ENCODE results near the gene CYS1. TPM values are rescaled to one million over a fixed set of nuclear protein-coding genes. Genes with fewer than 3 reads are reported as not detected.

Gene CYS1
- total and polyA plus RNA-seq, 2 of the 13 experiments (the other 11 are each of a cell fraction or from before 2014, with no cell fraction given) = 0.04 TPM; not detected in 1

DNA sequence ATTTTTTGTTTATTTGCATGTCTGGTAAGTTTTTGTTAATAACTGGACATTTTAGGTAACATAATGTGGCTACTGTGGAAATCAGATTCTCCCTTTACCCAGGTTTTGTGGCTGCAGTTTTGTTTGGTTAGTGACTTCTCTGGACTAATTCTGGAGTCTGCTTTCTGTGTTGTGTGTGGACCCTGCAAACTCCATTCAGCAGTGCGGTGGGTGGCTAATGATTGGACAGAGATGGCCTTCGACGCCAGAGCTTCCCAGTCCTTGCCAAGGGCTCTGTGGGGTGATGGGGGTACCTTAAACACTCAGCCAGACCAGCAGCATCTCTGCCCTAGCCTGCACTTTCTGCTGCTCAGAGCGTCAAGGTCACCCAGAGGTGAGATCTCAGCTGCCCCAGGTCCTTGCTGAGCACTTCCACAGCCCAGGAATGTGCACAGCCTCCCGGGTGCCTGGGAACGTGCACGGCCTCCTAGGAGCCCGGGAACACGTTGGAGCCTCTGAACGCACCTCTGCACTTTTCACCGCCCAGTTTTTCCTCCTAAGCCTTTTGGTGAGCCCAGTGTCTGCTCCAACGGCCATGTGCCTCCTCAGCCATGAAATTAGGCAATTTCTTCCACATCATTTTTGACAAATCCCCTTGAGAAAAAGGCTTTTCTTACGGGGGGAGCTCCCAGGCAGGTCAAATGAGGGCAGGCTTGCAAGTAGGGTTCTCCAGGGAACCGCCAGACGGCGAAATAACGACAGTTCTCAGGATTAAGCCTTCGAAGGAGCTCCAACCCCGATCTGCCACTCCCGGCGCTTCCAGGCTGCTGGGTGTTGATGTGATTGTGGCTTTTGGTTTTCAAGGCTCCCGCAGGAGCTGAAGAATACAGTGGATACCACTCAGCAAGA lies 72.0 kb downstream of the CYS1 start (continued):
- TF ChIP-seq SMARCC2 (IDR thresholded peaks at IDR 0.05) (no peak), BCL6 (CRISPR knock-in tag; IDR thresholded peaks at IDR 0.05) (no peak), ZNF616 (CRISPR knock-in tag; IDR thresholded peaks at IDR 0.05; ENCODE audit: low read depth) (no peak), RXRA (CRISPR knock-in tag; IDR thresholded peaks at IDR 0.05) (peak; percentile 40), TOE1 (CRISPR knock-in tag; IDR thresholded peaks at IDR 0.05) (no peak), AHR (CRISPR knock-in tag; IDR thresholded peaks at IDR 0.05) (no peak), ZNF468 (CRISPR knock-in tag; IDR thresholded peaks at IDR 0.05) (no peak), SAFB2 (CRISPR knock-in tag; IDR thresholded peaks at IDR 0.05; ENCODE audit: borderline replicate concordance, low read depth) (no peak), ZNF460 (CRISPR knock-in tag; IDR thresholded peaks at IDR 0.05; ENCODE audit: borderline replicate concordance) (no peak), ZNF550 (CRISPR knock-in tag; IDR thresholded peaks at IDR 0.05; ENCODE audit: borderline replicate concordance) (peak; percentile 97), ZNF331 (CRISPR knock-in tag; IDR thresholded peaks at IDR 0.05) (peak; percentile 98)
- TF ChIP-seq, protein P1, sequence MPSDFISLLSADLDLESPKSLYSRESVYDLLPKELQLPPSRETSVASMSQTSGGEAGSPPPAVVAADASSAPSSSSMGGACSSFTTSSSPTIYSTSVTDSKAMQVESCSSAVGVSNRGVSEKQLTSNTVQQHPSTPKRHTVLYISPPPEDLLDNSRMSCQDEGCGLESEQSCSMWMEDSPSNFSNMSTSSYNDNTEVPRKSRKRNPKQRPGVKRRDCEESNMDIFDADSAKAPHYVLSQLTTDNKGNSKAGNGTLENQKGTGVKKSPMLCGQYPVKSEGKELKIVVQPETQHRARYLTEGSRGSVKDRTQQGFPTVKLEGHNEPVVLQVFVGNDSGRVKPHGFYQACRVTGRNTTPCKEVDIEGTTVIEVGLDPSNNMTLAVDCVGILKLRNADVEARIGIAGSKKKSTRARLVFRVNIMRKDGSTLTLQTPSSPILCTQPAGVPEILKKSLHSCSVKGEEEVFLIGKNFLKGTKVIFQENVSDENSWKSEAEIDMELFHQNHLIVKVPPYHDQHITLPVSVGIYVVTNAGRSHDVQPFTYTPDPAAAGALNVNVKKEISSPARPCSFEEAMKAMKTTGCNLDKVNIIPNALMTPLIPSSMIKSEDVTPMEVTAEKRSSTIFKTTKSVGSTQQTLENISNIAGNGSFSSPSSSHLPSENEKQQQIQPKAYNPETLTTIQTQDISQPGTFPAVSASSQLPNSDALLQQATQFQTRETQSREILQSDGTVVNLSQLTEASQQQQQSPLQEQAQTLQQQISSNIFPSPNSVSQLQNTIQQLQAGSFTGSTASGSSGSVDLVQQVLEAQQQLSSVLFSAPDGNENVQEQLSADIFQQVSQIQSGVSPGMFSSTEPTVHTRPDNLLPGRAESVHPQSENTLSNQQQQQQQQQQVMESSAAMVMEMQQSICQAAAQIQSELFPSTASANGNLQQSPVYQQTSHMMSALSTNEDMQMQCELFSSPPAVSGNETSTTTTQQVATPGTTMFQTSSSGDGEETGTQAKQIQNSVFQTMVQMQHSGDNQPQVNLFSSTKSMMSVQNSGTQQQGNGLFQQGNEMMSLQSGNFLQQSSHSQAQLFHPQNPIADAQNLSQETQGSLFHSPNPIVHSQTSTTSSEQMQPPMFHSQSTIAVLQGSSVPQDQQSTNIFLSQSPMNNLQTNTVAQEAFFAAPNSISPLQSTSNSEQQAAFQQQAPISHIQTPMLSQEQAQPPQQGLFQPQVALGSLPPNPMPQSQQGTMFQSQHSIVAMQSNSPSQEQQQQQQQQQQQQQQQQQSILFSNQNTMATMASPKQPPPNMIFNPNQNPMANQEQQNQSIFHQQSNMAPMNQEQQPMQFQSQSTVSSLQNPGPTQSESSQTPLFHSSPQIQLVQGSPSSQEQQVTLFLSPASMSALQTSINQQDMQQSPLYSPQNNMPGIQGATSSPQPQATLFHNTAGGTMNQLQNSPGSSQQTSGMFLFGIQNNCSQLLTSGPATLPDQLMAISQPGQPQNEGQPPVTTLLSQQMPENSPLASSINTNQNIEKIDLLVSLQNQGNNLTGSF (CRISPR knock-in tag; IDR thresholded peaks at IDR 0.05) = no peak
- TF ChIP-seq, protein P2, sequence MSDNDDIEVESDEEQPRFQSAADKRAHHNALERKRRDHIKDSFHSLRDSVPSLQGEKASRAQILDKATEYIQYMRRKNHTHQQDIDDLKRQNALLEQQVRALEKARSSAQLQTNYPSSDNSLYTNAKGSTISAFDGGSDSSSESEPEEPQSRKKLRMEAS (IDR thresholded peaks at IDR 0.05) = 0 out of 2 replicates have a peak, but pooled peaks have one; percentile 47
- TF ChIP-seq, protein P3, sequence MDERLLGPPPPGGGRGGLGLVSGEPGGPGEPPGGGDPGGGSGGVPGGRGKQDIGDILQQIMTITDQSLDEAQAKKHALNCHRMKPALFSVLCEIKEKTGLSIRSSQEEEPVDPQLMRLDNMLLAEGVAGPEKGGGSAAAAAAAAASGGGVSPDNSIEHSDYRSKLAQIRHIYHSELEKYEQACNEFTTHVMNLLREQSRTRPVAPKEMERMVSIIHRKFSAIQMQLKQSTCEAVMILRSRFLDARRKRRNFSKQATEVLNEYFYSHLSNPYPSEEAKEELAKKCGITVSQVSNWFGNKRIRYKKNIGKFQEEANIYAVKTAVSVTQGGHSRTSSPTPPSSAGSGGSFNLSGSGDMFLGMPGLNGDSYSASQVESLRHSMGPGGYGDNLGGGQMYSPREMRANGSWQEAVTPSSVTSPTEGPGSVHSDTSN (CRISPR knock-in tag; IDR thresholded peaks at IDR 0.05) = no peak
- TF ChIP-seq, protein P4, sequence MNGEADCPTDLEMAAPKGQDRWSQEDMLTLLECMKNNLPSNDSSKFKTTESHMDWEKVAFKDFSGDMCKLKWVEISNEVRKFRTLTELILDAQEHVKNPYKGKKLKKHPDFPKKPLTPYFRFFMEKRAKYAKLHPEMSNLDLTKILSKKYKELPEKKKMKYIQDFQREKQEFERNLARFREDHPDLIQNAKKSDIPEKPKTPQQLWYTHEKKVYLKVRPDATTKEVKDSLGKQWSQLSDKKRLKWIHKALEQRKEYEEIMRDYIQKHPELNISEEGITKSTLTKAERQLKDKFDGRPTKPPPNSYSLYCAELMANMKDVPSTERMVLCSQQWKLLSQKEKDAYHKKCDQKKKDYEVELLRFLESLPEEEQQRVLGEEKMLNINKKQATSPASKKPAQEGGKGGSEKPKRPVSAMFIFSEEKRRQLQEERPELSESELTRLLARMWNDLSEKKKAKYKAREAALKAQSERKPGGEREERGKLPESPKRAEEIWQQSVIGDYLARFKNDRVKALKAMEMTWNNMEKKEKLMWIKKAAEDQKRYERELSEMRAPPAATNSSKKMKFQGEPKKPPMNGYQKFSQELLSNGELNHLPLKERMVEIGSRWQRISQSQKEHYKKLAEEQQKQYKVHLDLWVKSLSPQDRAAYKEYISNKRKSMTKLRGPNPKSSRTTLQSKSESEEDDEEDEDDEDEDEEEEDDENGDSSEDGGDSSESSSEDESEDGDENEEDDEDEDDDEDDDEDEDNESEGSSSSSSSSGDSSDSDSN (CRISPR knock-in tag; IDR thresholded peaks at IDR 0.05) = no peak
- TF ChIP-seq, protein P5, sequence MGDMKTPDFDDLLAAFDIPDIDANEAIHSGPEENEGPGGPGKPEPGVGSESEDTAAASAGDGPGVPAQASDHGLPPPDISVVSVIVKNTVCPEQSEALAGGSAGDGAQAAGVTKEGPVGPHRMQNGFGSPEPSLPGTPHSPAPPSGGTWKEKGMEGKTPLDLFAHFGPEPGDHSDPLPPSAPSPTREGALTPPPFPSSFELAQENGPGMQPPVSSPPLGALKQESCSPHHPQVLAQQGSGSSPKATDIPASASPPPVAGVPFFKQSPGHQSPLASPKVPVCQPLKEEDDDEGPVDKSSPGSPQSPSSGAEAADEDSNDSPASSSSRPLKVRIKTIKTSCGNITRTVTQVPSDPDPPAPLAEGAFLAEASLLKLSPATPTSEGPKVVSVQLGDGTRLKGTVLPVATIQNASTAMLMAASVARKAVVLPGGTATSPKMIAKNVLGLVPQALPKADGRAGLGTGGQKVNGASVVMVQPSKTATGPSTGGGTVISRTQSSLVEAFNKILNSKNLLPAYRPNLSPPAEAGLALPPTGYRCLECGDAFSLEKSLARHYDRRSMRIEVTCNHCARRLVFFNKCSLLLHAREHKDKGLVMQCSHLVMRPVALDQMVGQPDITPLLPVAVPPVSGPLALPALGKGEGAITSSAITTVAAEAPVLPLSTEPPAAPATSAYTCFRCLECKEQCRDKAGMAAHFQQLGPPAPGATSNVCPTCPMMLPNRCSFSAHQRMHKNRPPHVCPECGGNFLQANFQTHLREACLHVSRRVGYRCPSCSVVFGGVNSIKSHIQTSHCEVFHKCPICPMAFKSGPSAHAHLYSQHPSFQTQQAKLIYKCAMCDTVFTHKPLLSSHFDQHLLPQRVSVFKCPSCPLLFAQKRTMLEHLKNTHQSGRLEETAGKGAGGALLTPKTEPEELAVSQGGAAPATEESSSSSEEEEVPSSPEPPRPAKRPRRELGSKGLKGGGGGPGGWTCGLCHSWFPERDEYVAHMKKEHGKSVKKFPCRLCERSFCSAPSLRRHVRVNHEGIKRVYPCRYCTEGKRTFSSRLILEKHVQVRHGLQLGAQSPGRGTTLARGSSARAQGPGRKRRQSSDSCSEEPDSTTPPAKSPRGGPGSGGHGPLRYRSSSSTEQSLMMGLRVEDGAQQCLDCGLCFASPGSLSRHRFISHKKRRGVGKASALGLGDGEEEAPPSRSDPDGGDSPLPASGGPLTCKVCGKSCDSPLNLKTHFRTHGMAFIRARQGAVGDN (CRISPR knock-in tag; IDR thresholded peaks at IDR 0.05) = peak; percentile 49

Data from HepG2 (cell line).